B cell (primary cell): Measurements from ENCODE around the gene TBCA. TPM values are rescaled to one million over a fixed set of nuclear protein-coding genes. Genes with fewer than 3 reads are reported as not detected.

Source experiments
- ATAC-seq: fragments of 200-7000 bp; cut with Tn5 transposase; one replicate; pipeline ENCODE4 v1.10.0; 2021; ENCODE audit warnings: low read depth, mild to moderate bottlenecking, moderate number of reproducible peaks, moderate library complexity
- CTCF ChIA-PET: fragments of 350-600 bp; sonication (Branson Sonifier 250); formaldehyde crosslinking; loops from one replicate; lab custom pipeline; 2021; ENCODE audit warnings: antibody characterized with exemption, inconsistent platforms; lab: Charles Lee
- POLR2A ChIA-PET: fragments of 350-600 bp; sonication (Branson Sonifier 250); formaldehyde crosslinking; loops from one replicate; lab custom pipeline; 2021; ENCODE audit warnings: antibody characterized with exemption; lab: Charles Lee
- DNase-seq: peaks from one replicate; pipeline ENCODE4 v3.0.0; 2013
- H2AFZ ChIP-seq: 2 replicates; pipeline ENCODE4 v1.6.1; 2012; ENCODE audit warnings: mild to moderate bottlenecking, low read depth, low read length; ENCODE audit not compliant: insufficient read depth, poor library complexity, severe bottlenecking
- H3K27ac ChIP-seq, 2 donors: 1 replicate in 1 of 2; 2 replicates in 1 of 2; pipeline ENCODE4 v1.5.1; 2012 to 2013; ENCODE audit warnings: low read length in 2 of 2, mild to moderate bottlenecking in 2 of 2, moderate library complexity in 1 of 2
- H3K27me3 ChIP-seq, 4 experiments: fragments of 200-600 bp in 1 of 4; sonication (generic) in 1 of 4; replicated peaks in 1 of 4; 1 replicate in 2 of 4; 2 replicates in 2 of 4; pipeline versions ENCODE4 v1.6.1 to v1.7.0; 2013 to 2016; ENCODE audit warnings: low read length in 3 of 4, mild to moderate bottlenecking in 2 of 4, mixed read lengths in 1 of 4, moderate library complexity in 1 of 4; ENCODE audit not compliant: insufficient read depth in 4 of 4, control insufficient read depth in 3 of 4; ENCODE audit errors: control extremely low read depth in 1 of 4
- H3K36me3 ChIP-seq, 2 experiments: replicated peaks in 1 of 2; 1 replicate in 1 of 2; 2 replicates in 1 of 2; pipeline versions ENCODE4 v1.6.1 to v1.7.1; 2013; ENCODE audit warnings: low read length in 1 of 2; ENCODE audit not compliant: insufficient read depth in 2 of 2, control insufficient read depth in 1 of 2; ENCODE audit errors: control extremely low read depth in 1 of 2, extremely low read depth in 1 of 2
- H3K4me1 ChIP-seq, 2 donors: fragments of 200-600 bp in 1 of 2; sonication (generic) in 1 of 2; 1 replicate in 1 of 2; 2 replicates in 1 of 2; pipeline versions ENCODE4 v1.5.1 to v1.6.1; 2013 to 2017; ENCODE audit warnings: low read length in 2 of 2; ENCODE audit not compliant: control insufficient read depth in 2 of 2, insufficient read depth in 2 of 2
- H3K4me2 ChIP-seq: replicated peaks from 2 replicates; pipeline ENCODE3; 2012; ENCODE audit warnings: mild to moderate bottlenecking, low read depth, low read length; ENCODE audit not compliant: poor library complexity, severe bottlenecking
- H3K4me3 ChIP-seq, 5 experiments: fragments of 200-600 bp in 1 of 5; sonication (generic) in 1 of 5; 1 replicate in 3 of 5; 2 replicates in 2 of 5; pipeline versions ENCODE4 v1.5.1 to v1.7.0; 2011 to 2016; ENCODE audit warnings: low read length in 4 of 5, mild to moderate bottlenecking in 4 of 5, low read depth in 2 of 5, control low read depth in 1 of 5, moderate library complexity in 1 of 5; ENCODE audit not compliant: insufficient read depth in 1 of 5; ENCODE audit errors: control extremely low read depth in 1 of 5, extremely low read depth in 1 of 5
- H3K79me2 ChIP-seq: fragments of 200-600 bp; sonication (generic); one replicate; pipeline ENCODE4 v1.6.0; 2016; ENCODE audit warnings: low read length; ENCODE audit not compliant: control insufficient read depth, insufficient read depth
- H3K9ac ChIP-seq: fragments of 200-600 bp; sonication (generic); 2 replicates; pipeline ENCODE4 v1.6.1; 2017; ENCODE audit warnings: mild to moderate bottlenecking, low read length, moderate library complexity
- H3K9me3 ChIP-seq, 3 donors: one replicate each; pipeline versions ENCODE4 v1.6.1 to v1.7.1; 2013; ENCODE audit warnings: low read length in 2 of 3; ENCODE audit not compliant: control insufficient read depth in 2 of 3, insufficient read depth in 1 of 3; ENCODE audit errors: control extremely low read depth in 1 of 3
- H4K20me1 ChIP-seq: 2 replicates; pipeline ENCODE4 v1.6.0; 2012; ENCODE audit warnings: mild to moderate bottlenecking, low read length; ENCODE audit not compliant: insufficient read depth, control insufficient read depth, poor library complexity, severe bottlenecking
- H3K27ac Mint-ChIP-seq: one replicate; pipeline ENCODE4 v1.8.0; 2021; ENCODE audit warnings: mixed read lengths
- H3K27me3 Mint-ChIP-seq: one replicate; pipeline ENCODE4 v1.8.0; 2021; ENCODE audit warnings: mixed read lengths
- H3K4me1 Mint-ChIP-seq: one replicate; pipeline ENCODE4 v1.8.0; 2021; ENCODE audit warnings: mixed read lengths
- H3K4me3 Mint-ChIP-seq: one replicate; pipeline ENCODE4 v1.8.0; 2021; ENCODE audit warnings: mixed read lengths
- H3K9me3 Mint-ChIP-seq: one replicate; pipeline ENCODE4 v1.8.0; 2022; ENCODE audit warnings: mixed read lengths; ENCODE audit not compliant: insufficient read depth
- CTCF ChIP-seq: fragments of 200-600 bp; IDR thresholded peaks from one replicate; pipeline ENCODE4 v1.8.0; 2022; ENCODE audit warnings: antibody characterized with exemption, mild to moderate bottlenecking
- EZH2 ChIP-seq: IDR thresholded peaks from 2 replicates; pipeline ENCODE4 v1.6.1; 2012; ENCODE audit warnings: borderline replicate concordance, low read depth, mild to moderate bottlenecking, moderate library complexity, low read length; ENCODE audit not compliant: insufficient read depth, poor library complexity, severe bottlenecking
- WGBS: methylation state at CpG from one replicate; pipeline ENCODE4 v1.1.5; 2013; ENCODE audit warnings: missing lambda C conversion rate; ENCODE audit not compliant: insufficient coverage; 5-methylcytosine and 5-hydroxymethylcytosine counted together
- intact Hi-C: fragments of 100-400 bp; cut with micrococcal nuclease; formaldehyde crosslinking; loops from one replicate; pipeline ENCODE4 v1.10.0; 2022
- polyA plus RNA-seq: library from polyadenylated mRNA; depleted of rRNA; stranded (reverse); fragments of >200 nt; gene quantifications from 2 replicates; pipeline ENCODE4 v1.2.3, GENCODE V29; 2012
- total RNA-seq, 2 donors: library from RNA; stranded (reverse); fragments of 120-200 nt in 1 of 2; gene quantifications; 1 replicate in 1 of 2; 2 replicates in 1 of 2; pipeline versions ENCODE4 v1.2.3 to v1.2.4, GENCODE V29; 2013 to 2022

Gene TBCA
- total and polyA plus RNA-seq, 2 donors (not counting 1 experiment from before 2014, with no cell fraction given), result 22.3 to 110 TPM

GRCh38 chr5:77771452-77771851 lies 4.7 kb downstream of the TBCA start:
- H3K27ac Mint-ChIP-seq, result no peak overlapping the region
- CTCF ChIA-PET, result no interaction called here
- Histone ChIP-seq H3K27me3 (no peaks in the 10 kb centered on the region), H3K27ac (no peak overlapping the region), H3K9ac (no peak overlapping the region), H3K4me2 (no peak overlapping the region), H2AFZ (no peak overlapping the region), H3K36me3 (peaks cover 5 to 17% of the 10 kb centered on the region in 2 experiments), H3K4me3 (no peak overlapping the region), H4K20me1 (peaks cover 40% of the 10 kb centered on the region), H3K4me1 (peaks cover 14 to 17% of the 10 kb centered on the region in 2 donors), H3K79me2 (peaks cover 87% of the 10 kb centered on the region), H3K9me3 (no peaks in the 10 kb centered on the region)
- intact Hi-C loops, result loop anchor here (10.0 kb wide), 2 partner anchors 1213 to 1463 kb away; partner anchors contain the start of genes ARSB and JMY
- H3K27me3 Mint-ChIP-seq, result no peaks in the 10 kb centered on the region
- no peak for DNase-seq
- H3K4me3 Mint-ChIP-seq, result no peak overlapping the region
- POLR2A ChIA-PET, result no interaction called here
- ATAC-seq, result no peak
- H3K9me3 Mint-ChIP-seq, result no peaks in the 10 kb centered on the region
- TF ChIP-seq EZH2 (no peak), CTCF (no peak)
- 89% methylated on average over 5 of the region's 5 CpGs for WGBS
- H3K4me1 Mint-ChIP-seq, result peaks cover 49% of the 10 kb centered on the region

DNA sequence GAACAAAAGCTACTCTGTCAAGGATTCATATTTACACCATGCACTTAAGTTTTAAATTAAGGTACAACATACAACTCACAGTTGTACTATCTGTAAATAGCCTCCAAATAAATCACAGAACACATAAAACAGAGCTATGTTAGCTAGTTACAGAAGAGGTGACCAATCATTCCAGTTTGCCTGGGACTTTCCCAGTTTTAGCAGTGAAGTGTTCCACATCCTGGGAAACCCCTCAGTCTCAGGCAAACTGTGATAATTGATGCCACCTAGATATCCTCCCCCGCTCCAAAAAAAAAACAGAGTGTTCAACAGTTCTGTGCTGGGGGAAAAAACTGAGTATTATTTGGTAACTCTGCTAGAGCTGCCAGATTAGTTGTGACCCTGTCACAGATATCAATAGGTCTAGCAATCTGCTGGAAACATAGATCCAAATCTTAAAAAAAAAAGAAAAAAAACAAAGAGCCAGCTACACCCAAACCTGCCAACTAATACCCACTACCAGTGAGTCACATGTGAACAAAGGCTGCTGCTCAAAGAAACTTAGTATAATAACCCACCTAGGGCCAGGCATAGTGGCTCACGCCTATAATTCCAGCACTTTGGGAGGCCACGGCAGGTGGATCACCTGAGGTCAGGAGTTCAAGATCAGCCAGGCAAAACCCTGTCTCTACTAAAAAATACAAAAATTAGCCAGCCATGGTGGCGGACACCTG lies 5.7 kb downstream of the TBCA start:
- H3K27me3 Mint-ChIP-seq, result no peaks in the 10 kb centered on the region
- intact Hi-C loops, result loop anchor here (10.0 kb wide), 2 partner anchors 1214 to 1464 kb away; partner anchors contain the start of genes ARSB and JMY
- no peaks in the 10 kb centered on the region for H3K9me3 ChIP-seq
- no peaks in the 10 kb centered on the region for H3K9me3 Mint-ChIP-seq
- ATAC-seq (no peak), DNase-seq (no peak)
- H3K36me3 ChIP-seq, result peaks cover 5 to 17% of the 10 kb centered on the region in 2 experiments
- ChIA-PET CTCF (interaction anchor here (0.6 kb wide), 1 partner anchor 240 kb away, joined by 3 read pairs; no protein-coding TSS in a partner anchor), POLR2A (no interaction called here)
- H3K79me2 ChIP-seq, result peaks cover 94% of the 10 kb centered on the region
- H3K4me2 ChIP-seq, result no peak overlapping the region
- 100% methylated on average over 3 of the region's 4 CpGs for WGBS
- H3K27ac Mint-ChIP-seq, result no peak overlapping the region
- no peak overlapping the region for H3K4me3 Mint-ChIP-seq
- H3K4me3 ChIP-seq, result no peak overlapping the region
- H3K4me1 ChIP-seq, result peaks cover 13 to 17% of the 10 kb centered on the region in 2 donors
- TF ChIP-seq EZH2 (no peak), CTCF (no peak)
- no peaks in the 10 kb centered on the region for H3K27me3 ChIP-seq
- no peak overlapping the region for H2AFZ ChIP-seq
- H3K4me1 Mint-ChIP-seq, result peaks cover 52% of the 10 kb centered on the region
- no peak overlapping the region for H3K9ac ChIP-seq
- H3K27ac ChIP-seq, result no peak overlapping the region
- peaks cover 45% of the 10 kb centered on the region for H4K20me1 ChIP-seq
